Activated T-cell treated with anti-CD3 and anti-CD28 coated beads, Interleukin-2, amount 50 U/mL, for 72 hours (primary cell): ENCODE results near the gene CRY1. TPM values are rescaled to one million over a fixed set of nuclear protein-coding genes. Genes with fewer than 3 reads are reported as not detected.
"Not testable (repeated sequence)": the region's sequence is repeated elsewhere in the genome, so short reads cannot be mapped to it uniquely, and the experiment has no call there.

Experiments used
- ATAC-seq, 2 donors: fragments of 150-1000 bp; cut with Tn5 transposase; replicated peaks in 1 of 2; 2 replicates each; pipeline ENCODE4 v1.10.0; 2021; ENCODE audit warnings: moderate library complexity in 2 of 2, mild to moderate bottlenecking in 1 of 2
- DNase-seq, 2 donors: peaks; one replicate each; pipeline ENCODE4 v3.0.0; 2021 to 2022; ENCODE audit warnings: mixed read lengths in 1 of 2
- H3K27ac Mint-ChIP-seq: one replicate; pipeline ENCODE4 v1.8.0; 2022; ENCODE audit warnings: mild to moderate bottlenecking, moderate library complexity, mixed read lengths
- H3K27me3 Mint-ChIP-seq: one replicate; pipeline ENCODE4 v1.8.0; 2022; ENCODE audit warnings: low read depth, mixed read lengths
- H3K36me3 Mint-ChIP-seq, 2 donors: one replicate each; pipeline ENCODE4 v1.8.0; 2022; ENCODE audit warnings: mixed read lengths in 2 of 2, mild to moderate bottlenecking in 1 of 2; ENCODE audit not compliant: insufficient read depth in 2 of 2
- H3K4me1 Mint-ChIP-seq: one replicate; pipeline ENCODE4 v1.8.0; 2022; ENCODE audit warnings: low read depth, mixed read lengths
- H3K4me3 Mint-ChIP-seq, 2 donors: one replicate each; pipeline ENCODE4 v1.8.0; 2022; ENCODE audit warnings: mild to moderate bottlenecking in 2 of 2, mixed read lengths in 2 of 2, moderate library complexity in 2 of 2
- H3K9me3 Mint-ChIP-seq, 2 donors: one replicate each; pipeline ENCODE4 v1.8.0; 2022; ENCODE audit warnings: mixed read lengths in 2 of 2
- total RNA-seq, 2 donors: library from RNA; stranded (reverse); gene quantifications; one replicate each; pipeline ENCODE4 v1.2.3, GENCODE V29; 2022

Gene CRY1
- total RNA-seq, 2 donors from 2014 or later: 24.1 to 25.8 TPM

DNA sequence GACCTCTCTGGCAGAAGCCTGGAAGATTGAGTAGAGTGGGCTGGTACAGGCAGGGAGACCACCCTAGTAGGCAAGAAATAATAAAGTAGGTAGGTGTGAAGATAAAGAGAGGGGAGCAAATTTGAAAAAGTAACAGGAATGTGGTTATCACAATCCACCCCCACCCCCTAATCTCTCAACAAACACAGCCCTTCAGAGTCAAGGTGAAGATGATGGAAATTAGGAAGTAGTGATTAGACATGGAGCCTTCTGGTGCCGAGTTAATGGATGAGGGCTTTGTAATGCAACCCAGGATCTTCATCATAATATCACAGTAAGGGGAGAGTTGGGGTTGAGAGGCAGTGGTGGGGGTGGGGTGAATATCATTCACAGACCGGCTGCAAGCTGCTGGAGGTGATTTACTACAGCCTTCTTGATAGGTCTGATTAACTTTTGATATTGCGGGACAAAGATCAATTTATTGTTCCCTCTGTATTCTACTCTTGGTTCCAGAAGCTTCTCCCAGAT lies 29.2 kb upstream of the CRY1 start:
- no peak for ATAC-seq
- H3K27ac Mint-ChIP-seq: no peak overlapping the region

DNA sequence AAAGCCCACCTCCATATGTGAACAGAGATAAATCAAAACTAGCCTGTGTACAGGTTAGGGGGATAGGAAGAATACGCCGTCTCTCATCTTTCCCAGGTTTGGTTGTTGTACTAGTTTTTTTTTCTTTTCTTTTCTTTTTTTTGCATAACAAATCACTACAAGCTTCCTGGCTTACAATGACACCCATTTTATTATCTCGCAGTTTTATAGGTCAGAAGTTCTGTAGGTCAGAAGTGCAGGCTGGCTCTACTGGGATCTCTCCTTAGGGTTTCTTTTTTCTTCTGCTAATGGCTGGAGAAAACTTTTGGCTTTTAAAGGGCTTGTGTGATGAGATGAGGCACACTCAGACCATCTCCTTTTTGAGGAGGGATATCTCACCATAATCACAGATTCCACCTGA lies 25.7 kb upstream of the CRY1 start:
- DNase-seq: no peak
- Mint-ChIP-seq H3K4me3 (no peak overlapping the region), H3K27ac (no peak overlapping the region), H3K4me1 (no peaks in the 10 kb centered on the region), H3K9me3 (no peaks in the 10 kb centered on the region), H3K27me3 (peaks cover 11% of the 10 kb centered on the region), H3K36me3 (no peaks in the 10 kb centered on the region)
- ATAC-seq: no peak

More for the DNA sequence above, 29.2 kb upstream of the CRY1 start:
- DNase-seq: no peak
- Mint-ChIP-seq H3K9me3 (no peaks in the 10 kb centered on the region), H3K27me3 (peaks cover 11% of the 10 kb centered on the region), H3K4me1 (no peaks in the 10 kb centered on the region), H3K36me3 (no peaks in the 10 kb centered on the region), H3K4me3 (no peak overlapping the region)

DNA sequence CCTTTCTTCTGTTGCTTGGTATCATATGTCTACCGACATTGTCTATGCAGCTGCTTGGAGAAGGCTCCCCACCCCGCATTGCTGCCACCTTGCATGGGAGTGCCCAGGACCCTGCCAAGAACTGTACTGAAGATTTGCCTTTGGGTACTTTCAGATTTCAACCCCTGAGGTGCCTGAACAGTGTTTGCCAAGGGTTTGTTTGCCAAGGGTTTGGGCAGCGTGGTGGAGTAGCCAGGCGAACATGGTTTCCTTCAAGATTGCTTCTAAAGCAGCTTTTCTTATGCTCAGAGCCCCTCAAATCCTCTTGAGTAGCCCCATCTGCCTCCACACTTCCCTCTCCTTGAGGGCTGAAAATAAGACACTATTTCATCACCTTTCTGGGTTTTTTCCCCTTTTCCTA lies 25.3 kb upstream of the CRY1 start:
- no peaks in the 10 kb centered on the region for H3K9me3 Mint-ChIP-seq
- H3K36me3 Mint-ChIP-seq: no peaks in the 10 kb centered on the region
- no peak for DNase-seq
- H3K27ac Mint-ChIP-seq: no peak overlapping the region
- H3K4me3 Mint-ChIP-seq: no peak overlapping the region
- H3K27me3 Mint-ChIP-seq: peaks cover 11% of the 10 kb centered on the region
- no peaks in the 10 kb centered on the region for H3K4me1 Mint-ChIP-seq
- no peak for ATAC-seq

DNA sequence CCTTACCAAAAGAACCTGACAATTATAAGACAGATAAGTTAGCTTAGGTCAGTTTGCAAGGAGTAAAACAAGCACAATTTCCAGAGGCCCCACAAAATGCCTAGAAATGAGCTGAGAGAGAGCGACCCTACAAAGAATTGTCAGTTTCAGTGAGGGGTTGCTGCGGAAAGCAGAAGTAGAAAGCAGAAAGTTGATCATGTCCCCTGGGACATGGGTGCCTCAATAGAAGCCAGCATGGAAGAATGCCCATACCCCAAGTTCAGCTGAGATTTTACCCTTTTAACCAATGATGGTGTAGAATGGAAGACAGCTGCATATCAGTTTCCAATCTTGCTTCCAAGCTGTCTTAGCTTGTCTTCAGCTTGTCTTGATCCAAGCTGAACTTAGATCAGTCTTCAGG lies 21.8 kb upstream of the CRY1 start:
- ATAC-seq (no peak), DNase-seq (no peak)
- Mint-ChIP-seq H3K36me3 (no peaks in the 10 kb centered on the region), H3K4me1 (no peaks in the 10 kb centered on the region), H3K9me3 (no peaks in the 10 kb centered on the region), H3K27me3 (peaks cover 6% of the 10 kb centered on the region), H3K4me3 (no peak overlapping the region), H3K27ac (no peak overlapping the region)

DNA sequence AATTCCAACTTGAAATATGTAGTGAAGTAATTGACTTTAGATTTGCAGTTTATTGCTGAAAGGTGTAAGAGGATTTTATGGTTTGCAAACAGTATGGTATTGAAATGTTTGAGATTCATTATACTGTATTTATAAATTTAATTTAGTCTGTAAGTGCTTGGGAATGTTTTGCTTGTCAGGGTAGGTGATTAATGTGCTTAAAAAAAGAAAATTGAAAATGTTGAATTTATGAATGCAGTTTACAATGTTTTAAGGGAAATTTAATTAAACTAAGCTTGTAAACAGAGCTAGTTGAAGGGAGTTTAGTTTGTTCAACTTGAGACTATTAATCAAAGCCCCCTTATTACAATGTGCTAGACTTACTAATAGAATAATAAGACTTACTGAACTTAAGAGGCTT lies 18.0 kb upstream of the CRY1 start:
- peaks cover 12% of the 10 kb centered on the region for H3K27me3 Mint-ChIP-seq
- DNase-seq: no peak
- ATAC-seq: no peak
- H3K4me1 Mint-ChIP-seq: no peaks in the 10 kb centered on the region
- no peaks in the 10 kb centered on the region for H3K9me3 Mint-ChIP-seq
- no peak overlapping the region for H3K27ac Mint-ChIP-seq
- H3K4me3 Mint-ChIP-seq: no peak overlapping the region
- no peaks in the 10 kb centered on the region for H3K36me3 Mint-ChIP-seq

DNA sequence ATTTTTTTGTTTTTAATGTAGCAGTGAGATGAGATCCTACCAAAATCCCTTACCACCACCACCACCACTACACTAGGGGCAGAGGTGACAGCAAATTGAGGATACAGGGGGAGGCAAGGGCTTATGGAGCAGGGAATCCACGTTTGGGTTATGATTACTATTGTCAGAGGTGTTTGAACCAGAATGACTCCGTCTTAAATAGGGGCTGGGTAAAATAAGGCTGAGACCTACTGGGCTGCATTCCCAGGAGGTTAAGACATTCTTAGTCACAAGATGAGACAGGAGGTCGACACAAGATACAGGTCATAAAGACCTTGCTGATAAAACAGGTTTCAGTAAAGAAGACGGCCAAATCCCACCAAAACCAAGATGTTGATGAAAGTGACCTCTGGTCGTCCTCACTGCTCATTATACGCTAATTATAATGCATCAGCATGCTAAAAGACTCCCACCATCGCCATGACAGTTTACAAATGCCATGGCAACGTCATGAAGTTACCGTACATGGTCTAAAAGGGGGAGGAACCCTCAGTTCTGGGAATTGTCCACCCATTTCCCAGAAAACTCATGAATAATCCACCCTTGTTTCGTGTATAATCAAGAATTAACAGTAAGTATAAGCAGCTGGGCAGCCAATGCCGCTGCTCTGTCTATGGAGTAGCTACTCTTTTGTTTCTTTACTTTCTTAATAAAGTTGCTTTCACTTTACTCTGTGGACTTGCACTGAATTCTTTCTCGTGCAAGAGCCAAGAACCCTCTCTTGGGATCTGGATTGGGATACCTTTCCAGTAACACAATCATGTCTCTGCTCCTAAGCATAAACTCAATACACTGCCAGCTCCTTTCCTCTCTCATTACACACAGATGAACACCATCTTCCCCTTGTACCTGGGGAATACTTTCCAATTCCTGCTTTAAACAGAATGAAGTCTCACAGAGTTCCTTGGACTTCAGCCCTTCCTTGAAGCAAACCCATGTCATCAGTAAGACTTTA lies 16.7 kb upstream of the CRY1 start:
- ATAC-seq: no peak
- H3K4me1 Mint-ChIP-seq: no peaks in the 10 kb centered on the region
- no peak overlapping the region for H3K27ac Mint-ChIP-seq
- H3K27me3 Mint-ChIP-seq: peaks cover 20% of the 10 kb centered on the region
- H3K9me3 Mint-ChIP-seq: no peaks in the 10 kb centered on the region
- no peaks in the 10 kb centered on the region for H3K36me3 Mint-ChIP-seq
- no peak for DNase-seq
- no peak overlapping the region for H3K4me3 Mint-ChIP-seq

DNA sequence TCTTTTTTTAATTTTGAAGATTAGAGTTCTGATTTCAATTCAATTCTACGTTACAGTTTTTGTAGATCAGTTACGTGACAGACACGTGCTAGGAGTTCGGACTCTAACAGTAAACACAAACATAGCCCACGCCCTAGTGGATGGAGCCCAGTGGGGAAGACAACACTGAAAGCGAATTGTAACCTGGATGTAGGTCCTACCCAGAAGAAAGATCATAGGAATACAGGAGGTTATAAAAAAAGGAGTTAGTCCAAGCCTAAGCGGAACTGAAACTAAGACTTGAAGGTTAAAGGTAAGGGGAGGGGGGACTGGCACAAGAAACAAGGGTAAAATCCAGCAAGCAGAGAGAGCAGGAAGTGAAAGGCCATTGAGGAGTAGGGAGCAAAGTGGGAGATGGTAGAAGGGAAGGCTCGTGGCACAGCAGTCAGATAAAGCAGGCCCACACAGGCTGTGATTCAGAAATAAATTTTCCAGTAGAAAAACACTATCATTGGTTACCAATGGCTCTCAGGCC lies 15.7 kb upstream of the CRY1 start:
- H3K36me3 Mint-ChIP-seq: no peaks in the 10 kb centered on the region
- ATAC-seq (no peak), DNase-seq (no peak)
- H3K27ac Mint-ChIP-seq: no peak overlapping the region
- H3K4me3 Mint-ChIP-seq: no peak overlapping the region
- H3K27me3 Mint-ChIP-seq: peaks cover 20% of the 10 kb centered on the region
- H3K9me3 Mint-ChIP-seq: no peaks in the 10 kb centered on the region
- no peaks in the 10 kb centered on the region for H3K4me1 Mint-ChIP-seq

DNA sequence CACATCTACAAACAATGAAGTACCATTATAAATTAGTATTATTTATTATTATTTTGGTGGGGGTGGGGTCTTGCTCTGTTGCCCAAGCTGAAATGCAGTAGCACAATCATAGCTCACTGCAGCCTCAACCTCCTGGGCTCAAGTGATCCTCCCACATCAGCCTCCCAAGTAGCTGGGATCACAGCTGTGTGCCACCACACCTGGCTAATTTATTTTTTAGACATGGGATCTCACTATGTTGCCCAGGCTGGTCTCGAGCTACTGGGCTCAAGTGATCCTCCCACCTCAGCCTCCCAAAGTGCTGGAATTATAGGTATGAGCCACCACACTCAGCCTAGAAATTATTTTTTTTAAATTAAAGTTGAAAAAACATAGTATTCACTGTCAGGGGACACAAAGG lies 15.0 kb upstream of the CRY1 start:
- H3K36me3 Mint-ChIP-seq, H3K27ac Mint-ChIP-seq, H3K9me3 Mint-ChIP-seq, H3K4me3 Mint-ChIP-seq, ATAC-seq, H3K4me1 Mint-ChIP-seq, DNase-seq: not testable (repeated sequence)
- H3K27me3 Mint-ChIP-seq: peaks cover 20% of the 10 kb centered on the region

DNA sequence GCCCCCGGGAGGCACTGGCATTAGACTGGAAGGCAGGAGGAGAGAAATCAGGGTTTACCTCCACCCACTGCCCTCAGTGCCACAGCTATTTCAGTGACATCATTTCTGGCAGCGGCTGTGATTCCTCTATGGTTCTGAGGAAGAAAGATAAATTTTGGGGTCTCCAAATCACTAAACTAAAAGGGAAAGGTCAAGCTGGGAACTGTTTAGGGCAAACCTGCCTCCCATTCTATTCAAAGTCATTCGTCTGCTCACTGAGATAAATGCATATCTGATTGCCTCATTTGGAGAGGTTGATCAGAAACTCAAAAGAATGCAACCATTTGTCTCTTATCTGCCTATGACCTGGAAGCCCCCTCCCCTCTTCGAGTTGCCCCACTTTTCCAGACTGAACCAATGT lies 14.0 kb upstream of the CRY1 start:
- Mint-ChIP-seq H3K9me3 (no peaks in the 10 kb centered on the region), H3K4me1 (no peaks in the 10 kb centered on the region), H3K27me3 (peaks cover 16% of the 10 kb centered on the region), H3K36me3 (no peaks in the 10 kb centered on the region), H3K27ac (no peak overlapping the region), H3K4me3 (no peak overlapping the region)
- ATAC-seq (no peak), DNase-seq (no peak)

DNA sequence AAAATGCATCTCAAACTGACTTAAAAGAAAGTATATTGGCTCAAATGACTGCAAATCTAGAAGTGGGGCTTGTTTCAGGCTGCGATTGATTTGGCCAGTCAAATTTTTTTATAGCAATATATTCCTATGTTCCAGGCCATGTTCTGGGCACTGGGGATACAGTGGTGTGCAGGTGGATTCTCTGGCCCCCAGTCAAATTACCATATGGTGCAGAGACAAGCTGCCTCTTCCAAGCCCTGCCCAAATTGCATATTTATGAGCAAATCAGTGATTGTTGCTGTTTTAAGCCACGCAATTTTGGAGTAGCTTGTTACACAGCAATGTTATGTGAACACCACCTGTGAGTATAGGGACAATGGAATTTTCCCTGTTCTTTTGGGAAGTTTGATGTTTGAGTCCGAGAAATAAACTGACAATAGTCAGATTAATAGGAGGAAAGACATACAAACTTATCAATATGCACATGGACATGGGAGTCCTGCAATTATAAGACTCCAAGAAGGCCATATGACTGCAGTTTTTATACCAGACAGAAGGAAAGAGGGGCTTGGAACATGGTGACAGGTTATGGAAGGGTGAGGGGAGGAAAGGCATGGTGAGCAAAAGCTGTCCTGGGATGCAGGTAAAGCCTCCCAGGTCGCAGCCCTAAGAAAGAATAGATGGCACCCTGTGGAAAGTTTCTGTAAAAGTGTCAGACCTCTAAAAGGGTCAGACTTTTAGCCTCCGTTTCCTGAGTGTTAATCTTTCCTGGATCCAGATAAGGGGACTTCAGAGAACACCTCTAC lies 13.1 kb upstream of the CRY1 start:
- Mint-ChIP-seq H3K4me1 (no peaks in the 10 kb centered on the region), H3K4me3 (no peak overlapping the region), H3K27me3 (peaks cover 14% of the 10 kb centered on the region), H3K27ac (no peak overlapping the region), H3K36me3 (no peaks in the 10 kb centered on the region), H3K9me3 (no peaks in the 10 kb centered on the region)
- ATAC-seq (no peak), DNase-seq (no peak)

DNA sequence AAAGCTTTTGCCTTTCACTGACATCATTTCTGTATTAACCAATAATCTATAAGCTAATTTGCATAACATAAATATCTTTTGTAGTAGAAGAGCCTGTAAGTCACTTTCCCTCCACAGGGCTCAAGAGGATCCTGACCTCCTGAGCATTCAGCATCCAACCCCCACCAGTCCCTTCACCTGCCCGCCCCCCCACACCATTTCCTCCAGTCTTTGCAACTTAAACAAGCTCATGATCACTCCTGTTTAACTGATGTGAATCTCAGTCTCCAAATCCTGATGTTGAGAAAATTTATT lies 12.0 kb upstream of the CRY1 start:
- no peak for DNase-seq
- no peaks in the 10 kb centered on the region for H3K36me3 Mint-ChIP-seq
- no peak for ATAC-seq
- H3K4me3 Mint-ChIP-seq: no peak overlapping the region
- H3K27ac Mint-ChIP-seq: no peak overlapping the region
- H3K27me3 Mint-ChIP-seq: peaks cover 14% of the 10 kb centered on the region
- no peaks in the 10 kb centered on the region for H3K4me1 Mint-ChIP-seq
- H3K9me3 Mint-ChIP-seq: no peaks in the 10 kb centered on the region

DNA sequence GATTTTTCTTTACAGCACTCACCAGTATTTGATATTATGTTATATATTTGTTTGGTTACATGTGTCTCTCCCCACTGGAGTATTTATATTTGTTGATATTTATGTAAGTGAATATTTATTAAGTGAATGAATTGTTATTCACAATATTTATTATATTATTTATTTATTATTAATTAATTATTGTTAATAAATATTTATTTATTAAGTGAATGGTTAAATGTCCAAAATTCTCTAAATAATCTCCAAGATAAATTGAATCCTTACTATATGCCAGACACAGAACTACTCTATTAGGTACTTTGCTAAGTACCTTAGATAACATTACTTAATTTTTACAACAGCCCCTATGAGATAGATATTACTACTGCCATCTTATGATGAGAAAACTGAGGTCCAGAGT lies 10.2 kb upstream of the CRY1 start:
- ATAC-seq (no peak), DNase-seq (no peak)
- no peaks in the 10 kb centered on the region for H3K9me3 Mint-ChIP-seq
- no peak overlapping the region for H3K4me3 Mint-ChIP-seq
- no peaks in the 10 kb centered on the region for H3K4me1 Mint-ChIP-seq
- peaks cover 14% of the 10 kb centered on the region for H3K27me3 Mint-ChIP-seq
- no peak overlapping the region for H3K27ac Mint-ChIP-seq
- H3K36me3 Mint-ChIP-seq: no peaks in the 10 kb centered on the region

DNA sequence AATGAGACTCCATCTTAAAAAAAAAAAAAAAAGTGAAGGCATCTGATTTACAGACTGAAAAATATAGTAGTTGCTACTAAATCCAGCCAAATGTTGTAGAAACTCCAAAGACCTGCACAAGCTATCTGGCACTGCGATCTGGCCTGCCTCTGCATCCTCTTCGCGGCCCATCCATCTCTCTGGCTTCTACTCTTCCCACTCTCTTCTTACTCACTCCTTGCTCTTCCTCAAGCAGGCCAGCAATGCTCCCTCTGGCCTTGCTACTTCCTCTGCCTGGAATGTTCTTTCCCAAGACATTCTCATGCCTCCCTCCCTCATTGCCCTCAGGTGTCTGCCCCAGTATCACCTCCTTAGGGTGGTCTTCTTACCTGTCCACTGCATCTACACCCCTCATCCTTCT lies 9.7 kb upstream of the CRY1 start:
- H3K9me3 Mint-ChIP-seq: no peaks in the 10 kb centered on the region
- ATAC-seq: no peak
- H3K4me1 Mint-ChIP-seq: no peaks in the 10 kb centered on the region
- H3K27ac Mint-ChIP-seq: no peak overlapping the region
- no peaks in the 10 kb centered on the region for H3K36me3 Mint-ChIP-seq
- H3K27me3 Mint-ChIP-seq: peaks cover 14% of the 10 kb centered on the region
- DNase-seq: no peak
- no peak overlapping the region for H3K4me3 Mint-ChIP-seq
